Neural cell (in vitro differentiated cells): Measurements from ENCODE around the gene RPS24.

Experiments
- EZH2 ChIP-seq: fragments of 200-600, 300-800 bp; shearing (Covaris generic), sonication (generic); IDR thresholded peaks from 2 replicates; pipeline ENCODE4 v1.6.1; 2014; ENCODE audit warnings: antibody characterized with exemption, low read length, borderline replicate concordance, mild to moderate bottlenecking; ENCODE audit not compliant: insufficient read depth, poor library complexity, severe bottlenecking
- POLR2AphosphoS5 ChIP-seq: IDR thresholded peaks from 2 replicates; pipeline ENCODE4 v1.6.1; 2012
- TAF1 ChIP-seq: IDR thresholded peaks from 2 replicates; pipeline ENCODE4 v1.6.1; 2012; ENCODE audit warnings: low read depth
- TF ChIP-seq, protein P1 (sequence below): fragments of 450-650 bp; IDR thresholded peaks from 2 replicates; pipeline ENCODE4 v1.5.1; 2014; ENCODE audit warnings: antibody characterized with exemption, mild to moderate bottlenecking, moderate library complexity; ENCODE audit not compliant: poor library complexity, severe bottlenecking

DNA sequence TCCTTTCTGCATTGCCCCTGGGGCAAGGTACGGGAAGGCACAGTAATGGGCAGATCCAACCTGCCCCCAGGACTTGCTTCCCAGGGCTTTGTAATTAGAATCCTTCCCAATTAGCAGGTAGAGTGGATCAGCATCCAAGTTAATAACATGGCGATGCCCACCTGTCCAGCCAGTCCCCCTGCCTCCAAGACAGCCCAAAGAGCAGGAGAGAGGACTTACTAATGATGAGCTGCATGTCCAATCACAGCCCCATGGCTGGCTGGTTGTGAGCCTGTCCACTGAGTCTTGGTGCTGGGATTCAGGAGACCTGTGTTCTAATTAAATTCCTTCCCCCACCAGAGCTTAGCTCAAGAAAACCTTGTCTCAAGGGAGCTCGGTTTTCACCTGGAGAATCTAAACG is 49.0 kb downstream of the RPS24 start:
- TF ChIP-seq TAF1 (no peak), POLR2AphosphoS5 (no peak), EZH2 (no peak)
- TF ChIP-seq, protein P1, sequence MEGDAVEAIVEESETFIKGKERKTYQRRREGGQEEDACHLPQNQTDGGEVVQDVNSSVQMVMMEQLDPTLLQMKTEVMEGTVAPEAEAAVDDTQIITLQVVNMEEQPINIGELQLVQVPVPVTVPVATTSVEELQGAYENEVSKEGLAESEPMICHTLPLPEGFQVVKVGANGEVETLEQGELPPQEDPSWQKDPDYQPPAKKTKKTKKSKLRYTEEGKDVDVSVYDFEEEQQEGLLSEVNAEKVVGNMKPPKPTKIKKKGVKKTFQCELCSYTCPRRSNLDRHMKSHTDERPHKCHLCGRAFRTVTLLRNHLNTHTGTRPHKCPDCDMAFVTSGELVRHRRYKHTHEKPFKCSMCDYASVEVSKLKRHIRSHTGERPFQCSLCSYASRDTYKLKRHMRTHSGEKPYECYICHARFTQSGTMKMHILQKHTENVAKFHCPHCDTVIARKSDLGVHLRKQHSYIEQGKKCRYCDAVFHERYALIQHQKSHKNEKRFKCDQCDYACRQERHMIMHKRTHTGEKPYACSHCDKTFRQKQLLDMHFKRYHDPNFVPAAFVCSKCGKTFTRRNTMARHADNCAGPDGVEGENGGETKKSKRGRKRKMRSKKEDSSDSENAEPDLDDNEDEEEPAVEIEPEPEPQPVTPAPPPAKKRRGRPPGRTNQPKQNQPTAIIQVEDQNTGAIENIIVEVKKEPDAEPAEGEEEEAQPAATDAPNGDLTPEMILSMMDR, result no peak
